ENCODE results near the gene HTR3D.
"Not testable (repeated sequence)": the region's sequence is repeated elsewhere in the genome, so short reads cannot be mapped to it uniquely, and the experiment has no call there.

HTR3D gene

GRCh38 chr3:184016811-184017671 is 14.5 kb upstream of the HTR3D start:
- peak; percentile 50 for DNase-seq

GRCh38 chr3:184017672-184018423 is 13.7 kb upstream of the HTR3D start, which contains the start of gene ABCC5:
Gene ABCC5 (minus strand): TSS chr3:184017884. CDS start chr3:184014392, 3,492 bp downstream.
- peak; percentile 95 for DNase-seq

- DNase-seq, result no peak
Measured at GRCh38 chr3:184018424-184018973, 13.0 kb upstream of the HTR3D start.

GRCh38 chr3:184022323-184022722 is 9.2 kb upstream of the HTR3D start:
- peak; percentile 31 for DNase-seq

GRCh38 chr3:184025256-184025655 is 6.3 kb upstream of the HTR3D start:
- not testable (repeated sequence) for DNase-seq

- DNase-seq, result not testable (repeated sequence)
Measured at GRCh38 chr3:184028275-184028890, 3.2 kb upstream of the HTR3D start.

- no peak for DNase-seq
Measured at GRCh38 chr3:184029443-184029842, 2.1 kb upstream of the HTR3D start.

GRCh38 chr3:184030536-184030935 is 1.0 kb upstream of the HTR3D start:
- no peak for DNase-seq

- no peak for DNase-seq
Measured at GRCh38 chr3:184037816-184038215, 6.3 kb downstream of the HTR3D start.

- not testable (repeated sequence) for DNase-seq
Measured at GRCh38 chr3:184038307-184038706, 6.8 kb downstream of the HTR3D start.

GRCh38 chr3:184039414-184039813 is 7.9 kb downstream of the HTR3D start:
- DNase-seq, result no peak

GRCh38 chr3:184040010-184040409 is 8.5 kb downstream of the HTR3D start:
- no peak for DNase-seq

GRCh38 chr3:184042617-184043016 is 11.1 kb downstream of the HTR3D start:
- no peak for DNase-seq

- DNase-seq, result no peak
Measured at GRCh38 chr3:184045995-184046394, 14.5 kb downstream of the HTR3D start.

GRCh38 chr3:184050217-184050847 is 18.8 kb downstream of the HTR3D start:
- DNase-seq, result no peak

- no peak for DNase-seq
Measured at GRCh38 chr3:184052767-184053166, 21.2 kb downstream of the HTR3D start, which contains the start of gene HTR3C. Gene HTR3C (plus strand): TSS chr3:184053047. CDS start chr3:184053081, 34 bp downstream.

GRCh38 chr3:184058029-184058428 is 26.5 kb downstream of the HTR3D start:
- DNase-seq, result peak; percentile 46

GRCh38 chr3:184059424-184059823 is 27.9 kb downstream of the HTR3D start:
- no peak for DNase-seq

- no peak for DNase-seq
Measured at GRCh38 chr3:184062637-184063036, 31.1 kb downstream of the HTR3D start.

GRCh38 chr3:184066211-184066610 is 34.7 kb downstream of the HTR3D start:
- no peak for DNase-seq

GRCh38 chr3:184067573-184068055 is 36.1 kb downstream of the HTR3D start:
- DNase-seq, result no peak

- no peak for DNase-seq
Measured at GRCh38 chr3:184068344-184068743, 36.8 kb downstream of the HTR3D start.
